HL-60/S4 (cell line): ENCODE measurements around the gene VSTM5.

Source experiments
- in situ Hi-C: fragments of 300-500 bp; cut with MboI; formaldehyde crosslinking; loops from 2 replicates; pipeline ENCODE4 v1.14.3; 2022; ENCODE audit warnings: low sequenced_read_pairs

The VSTM5 gene

DNA sequence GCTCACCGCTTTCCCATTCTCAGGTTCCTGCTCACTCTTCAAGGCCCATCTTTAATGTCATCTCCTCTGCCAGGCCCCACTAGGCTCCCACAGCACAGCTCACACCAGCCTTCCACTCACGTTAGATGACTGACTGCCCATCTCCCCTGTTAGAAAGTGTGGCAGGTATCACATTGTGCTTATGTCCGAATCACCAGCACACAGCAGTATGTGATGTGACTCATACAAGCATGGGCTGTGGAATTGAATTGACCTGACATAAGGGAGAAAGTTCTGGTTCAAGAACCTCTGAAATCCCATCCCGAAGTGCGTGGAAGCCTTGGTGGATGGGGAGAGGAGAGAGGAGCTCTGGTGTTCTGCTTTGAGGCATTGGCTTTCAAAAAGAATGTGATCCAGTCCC is 6.5 kb downstream of the VSTM5 start:
- in situ Hi-C loops = no loop called here

DNA sequence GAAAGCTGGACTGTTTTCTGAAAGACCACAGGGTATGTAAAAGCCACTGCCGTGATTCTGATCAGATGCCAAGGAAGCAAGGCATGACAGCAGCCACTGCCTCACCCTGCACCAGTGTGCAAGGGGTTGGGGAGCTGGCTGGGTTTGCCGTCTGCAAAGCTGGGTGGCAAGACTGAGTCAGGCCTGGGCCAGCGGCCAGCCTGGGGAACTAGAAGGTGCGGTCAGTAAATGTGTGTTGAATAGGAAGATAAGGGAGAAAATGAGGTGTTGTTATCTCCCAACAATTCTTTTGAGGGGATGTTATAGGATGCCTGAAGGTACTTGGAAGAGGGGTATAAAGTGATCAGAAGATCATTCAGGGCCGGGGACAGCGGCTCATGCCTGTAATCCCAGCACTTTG is 8.0 kb downstream of the VSTM5 start:
- in situ Hi-C loops = no loop called here

DNA sequence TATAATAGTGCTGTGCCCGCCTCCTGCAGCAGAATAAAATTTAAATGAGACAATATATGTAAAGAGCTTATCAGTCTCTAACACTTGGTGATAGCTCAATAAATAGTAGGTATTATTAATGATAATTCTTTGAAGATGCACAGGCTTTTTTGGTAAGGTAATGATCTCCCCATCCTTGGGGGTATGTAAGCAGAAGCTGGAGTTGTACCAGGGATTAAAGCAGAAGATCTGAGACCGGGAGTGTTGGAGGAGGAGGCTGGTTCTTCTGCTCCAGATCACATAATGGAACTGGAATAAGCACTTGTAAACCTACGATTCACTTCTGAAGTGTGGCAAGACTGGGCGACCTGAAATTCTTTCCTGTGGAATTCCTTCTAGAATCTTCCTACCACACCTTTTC is 8.4 kb downstream of the VSTM5 start:
- in situ Hi-C loops = no loop called here

DNA sequence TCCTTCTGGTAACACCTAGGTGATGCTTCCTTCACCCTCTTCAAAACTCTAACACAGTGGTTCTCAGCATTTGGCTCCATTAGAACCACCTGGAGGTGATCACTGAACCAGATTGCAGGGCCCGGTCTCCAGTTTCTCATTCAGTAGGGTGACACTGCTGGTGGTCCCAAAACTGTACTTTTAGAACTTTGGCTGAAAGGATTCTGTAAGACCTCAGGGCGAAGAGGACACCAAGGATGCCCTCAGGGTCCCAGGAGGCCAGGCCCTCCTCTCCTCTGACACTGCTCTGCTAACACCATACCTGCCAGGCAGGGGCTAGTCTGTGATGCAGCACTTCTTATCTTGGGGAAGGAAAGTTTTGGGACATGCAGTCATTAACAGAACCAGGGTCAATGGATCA is 9.0 kb downstream of the VSTM5 start:
- in situ Hi-C loops = no loop called here

DNA sequence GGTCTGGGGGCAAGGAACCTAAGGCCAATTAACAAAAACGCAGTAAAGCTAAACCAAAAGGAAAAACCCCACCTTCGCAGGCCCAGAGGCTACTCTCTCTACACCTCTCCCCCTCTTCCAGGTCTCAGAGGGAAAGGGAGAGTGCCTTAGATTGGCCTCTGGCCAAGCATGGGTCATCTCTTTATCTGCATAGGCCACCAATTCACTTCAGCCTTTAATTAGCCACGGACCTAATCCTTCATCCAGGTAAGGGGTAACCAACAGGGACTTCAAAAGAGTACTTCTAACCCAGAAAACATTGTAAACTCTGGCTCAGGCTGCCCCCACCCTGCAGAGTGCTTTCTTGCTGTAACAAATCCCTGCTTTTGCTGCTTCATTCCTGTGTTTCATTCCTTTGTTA is 9.4 kb downstream of the VSTM5 start:
- in situ Hi-C loops = no loop called here

DNA sequence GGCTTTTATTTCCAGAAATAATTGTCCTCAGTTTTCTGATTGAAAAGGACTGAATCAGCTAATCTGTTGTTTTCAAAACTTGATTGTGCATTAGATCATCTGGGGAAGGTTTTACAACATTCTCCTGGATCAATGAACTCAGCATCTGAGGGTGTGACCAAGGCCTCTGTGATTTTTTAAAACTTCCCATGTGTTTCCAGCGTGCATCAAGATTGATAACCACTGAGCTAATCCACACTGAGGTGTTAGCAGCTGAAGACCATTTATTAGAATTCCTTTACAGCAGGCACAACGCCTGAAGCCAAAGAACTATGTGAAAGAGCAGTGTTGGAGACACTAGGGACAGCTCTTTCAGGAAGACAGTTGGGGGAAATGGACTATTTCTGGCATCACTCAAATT is 10.2 kb downstream of the VSTM5 start:
- in situ Hi-C loops = no loop called here

DNA sequence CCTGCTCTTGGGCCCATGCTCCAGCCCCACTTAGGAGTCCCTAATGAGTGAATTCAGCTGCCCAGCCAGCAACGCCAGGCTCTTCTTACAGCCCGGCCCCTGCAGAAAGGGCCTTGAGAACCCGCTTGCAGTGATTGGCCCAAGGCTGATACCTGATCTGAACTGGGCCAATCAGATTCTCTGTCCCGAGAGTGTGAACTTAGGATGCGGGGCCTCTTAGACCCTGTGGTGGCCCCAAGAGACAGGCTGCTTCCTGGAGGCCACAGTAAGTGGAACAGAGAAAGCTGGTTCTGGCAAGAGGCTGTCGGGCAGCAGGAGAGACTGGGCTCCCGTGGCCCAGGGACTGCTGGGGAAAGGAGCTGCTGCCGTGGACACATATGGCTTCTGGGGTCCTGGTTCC is 11.5 kb downstream of the VSTM5 start:
- in situ Hi-C loops = no loop called here

DNA sequence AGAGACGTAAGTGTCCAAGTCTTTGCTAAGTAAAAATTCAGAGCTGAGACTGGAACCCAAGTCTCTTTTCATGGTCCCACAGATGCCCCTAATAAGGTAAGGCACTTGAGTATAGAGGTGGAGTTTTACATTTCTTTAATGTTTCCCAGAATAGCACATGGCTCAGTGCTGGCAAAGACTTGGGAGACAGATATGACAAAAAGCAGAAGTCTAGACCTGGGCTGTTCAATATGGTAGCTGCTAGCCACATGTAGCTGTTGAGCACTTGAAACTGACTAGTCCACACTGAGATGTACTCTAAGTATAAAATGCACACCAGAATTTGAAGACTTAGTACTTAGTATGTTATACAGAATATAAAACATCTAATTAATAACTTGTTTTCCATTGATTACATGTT is 17.6 kb downstream of the VSTM5 start:
- in situ Hi-C loops = no loop called here

DNA sequence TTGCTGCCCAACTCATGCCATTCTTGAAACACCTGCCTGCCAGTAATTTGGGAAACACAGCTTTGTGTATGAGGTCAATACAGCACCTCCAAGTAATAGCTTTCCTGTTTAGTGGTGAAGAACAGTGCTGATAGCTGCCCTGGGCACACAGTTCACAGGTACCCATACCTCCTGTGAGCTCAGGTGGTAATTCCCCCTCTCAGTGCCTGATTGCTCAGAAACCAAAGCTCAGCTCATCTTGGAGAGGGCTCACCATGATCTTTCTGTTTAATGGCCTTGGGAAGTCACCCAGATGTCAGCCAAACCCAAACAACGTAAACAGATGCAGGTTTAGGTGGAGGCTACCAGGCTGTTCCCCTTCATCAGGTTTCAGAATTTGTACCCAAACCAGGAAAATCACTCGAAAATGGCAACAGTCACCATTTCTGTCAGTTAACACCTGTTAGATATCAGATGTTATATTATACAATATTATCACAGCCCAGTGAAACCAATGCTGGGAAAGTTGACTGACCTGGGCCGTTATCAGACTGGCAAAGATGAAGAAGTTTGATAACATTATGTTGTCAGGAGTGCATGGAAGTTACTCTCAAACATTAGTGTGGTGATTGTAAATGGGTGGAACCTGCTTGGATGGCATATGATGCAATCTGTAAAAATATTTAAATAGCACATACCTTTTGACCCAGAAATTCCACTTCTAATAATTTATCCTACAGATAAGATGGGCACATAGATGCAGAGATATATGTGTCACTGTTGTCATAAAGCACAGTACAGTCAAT is 18.9 kb downstream of the VSTM5 start:
- in situ Hi-C loops = no loop called here

DNA sequence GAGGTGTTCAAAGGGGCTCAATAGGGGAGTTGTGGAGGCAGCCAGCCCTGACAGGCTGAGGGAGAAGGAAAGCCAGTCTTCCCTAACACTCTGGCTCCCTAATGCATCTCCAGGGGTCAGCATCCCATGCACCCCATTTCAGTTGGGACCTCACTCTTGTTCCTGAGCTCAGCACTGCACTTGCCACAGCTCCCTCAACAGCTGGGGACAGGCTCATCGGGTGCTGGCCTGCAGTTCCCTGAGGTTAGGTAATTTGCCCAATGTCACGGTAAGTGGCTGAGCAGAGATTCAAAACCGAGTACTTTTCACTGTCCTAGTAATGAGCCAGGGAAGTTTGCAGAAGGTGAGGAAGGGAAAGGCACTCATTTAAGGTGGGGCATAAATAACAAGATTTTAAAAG is 20.8 kb downstream of the VSTM5 start:
- in situ Hi-C loops = no loop called here

DNA sequence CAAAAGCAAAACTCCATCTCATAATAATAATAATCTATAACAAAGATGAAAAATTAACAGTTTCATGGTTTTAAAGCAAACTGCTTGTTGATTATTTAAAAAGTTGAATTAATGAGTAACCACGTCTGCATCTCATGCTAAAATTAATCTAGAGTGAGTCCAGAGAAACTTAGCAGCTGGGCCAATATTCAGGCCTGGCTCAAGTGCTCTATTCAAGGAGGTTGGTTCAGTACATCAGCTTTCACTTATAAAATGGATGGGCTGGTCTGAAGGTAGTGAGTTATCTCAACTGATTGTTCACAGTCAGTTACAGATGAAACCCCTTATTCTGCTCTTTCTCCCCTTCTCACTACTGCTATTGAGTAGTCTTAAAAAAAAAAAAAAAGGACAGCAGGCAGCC is 23.1 kb downstream of the VSTM5 start:
- in situ Hi-C loops = no loop called here

DNA sequence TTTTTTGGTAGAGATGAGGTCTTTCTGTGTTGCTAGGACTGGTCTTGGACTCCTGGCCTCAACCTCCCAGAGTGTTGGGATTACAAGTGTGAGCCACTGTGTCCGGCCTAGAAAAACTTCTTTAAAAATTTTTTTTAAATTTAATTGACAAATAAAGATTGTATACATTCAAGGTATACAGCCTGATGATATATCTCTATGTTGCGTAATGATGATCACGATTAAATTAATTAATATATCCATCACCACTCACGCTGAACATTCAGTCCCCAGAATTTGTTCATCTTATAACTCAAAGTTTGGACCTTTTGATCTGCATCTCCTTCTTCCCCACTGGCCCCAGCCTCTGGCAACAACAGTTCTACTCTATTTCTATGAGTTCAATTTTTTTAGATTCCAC is 27.2 kb downstream of the VSTM5 start:
- in situ Hi-C loops = no loop called here

DNA sequence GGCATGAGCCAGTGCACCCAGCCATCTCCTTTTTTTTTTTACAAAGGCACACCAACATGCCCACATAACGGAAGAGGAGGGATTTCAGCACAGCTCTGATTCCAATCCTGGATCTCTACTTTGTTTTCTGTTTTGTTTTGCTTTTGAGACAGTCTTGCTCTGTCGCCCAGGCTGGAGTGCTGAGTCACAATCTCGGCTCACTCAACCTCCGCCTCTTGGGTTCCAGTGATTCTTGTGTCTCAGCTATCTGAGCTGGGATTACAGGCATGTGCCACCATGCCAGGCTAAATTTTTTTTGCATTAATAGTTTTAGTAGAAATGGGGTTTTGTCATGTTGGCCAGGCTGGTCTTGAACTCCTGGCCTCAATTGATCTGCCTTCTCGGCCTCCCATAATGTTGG is 28.1 kb downstream of the VSTM5 start:
- in situ Hi-C loops = no loop called here

DNA sequence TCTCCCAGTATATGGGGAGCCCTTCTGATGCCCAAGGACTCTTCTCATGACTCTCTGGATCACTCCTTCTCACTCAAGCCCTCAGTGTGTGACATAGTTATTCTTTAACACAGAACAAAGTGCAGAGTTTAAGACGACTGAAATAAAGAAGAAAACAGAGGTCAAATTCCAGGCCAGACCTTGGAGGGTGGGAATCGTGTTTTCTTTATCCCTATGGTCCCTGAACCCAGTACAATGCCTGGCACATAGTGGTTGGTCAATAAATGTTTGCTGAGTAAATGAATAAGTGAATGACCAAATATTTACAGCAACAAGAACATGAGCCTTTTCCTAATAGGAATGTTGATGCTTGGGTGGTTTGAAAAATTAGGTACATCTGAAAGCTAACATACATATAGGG is 28.8 kb downstream of the VSTM5 start:
- in situ Hi-C loops = no loop called here

DNA sequence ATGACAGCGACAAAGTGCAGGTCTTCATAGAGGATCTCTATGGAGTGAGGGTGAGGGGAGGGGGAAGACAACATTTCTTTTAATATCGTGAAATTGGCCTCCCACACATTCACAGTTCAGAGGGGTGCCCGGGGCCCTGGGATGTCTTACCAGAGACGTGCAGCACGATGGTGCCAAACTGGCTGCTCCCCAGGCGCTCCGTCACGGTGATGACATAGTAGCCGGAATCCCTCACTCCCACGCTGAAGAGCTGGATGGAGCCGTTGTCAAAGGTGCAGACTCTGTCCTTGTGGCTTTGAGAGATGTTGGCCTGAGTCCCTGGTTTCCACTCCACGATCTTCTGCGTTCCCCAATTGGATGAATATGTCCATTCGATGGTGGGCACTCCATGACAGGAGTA is 29.6 kb downstream of the VSTM5 start:
- in situ Hi-C loops = no loop called here

DNA sequence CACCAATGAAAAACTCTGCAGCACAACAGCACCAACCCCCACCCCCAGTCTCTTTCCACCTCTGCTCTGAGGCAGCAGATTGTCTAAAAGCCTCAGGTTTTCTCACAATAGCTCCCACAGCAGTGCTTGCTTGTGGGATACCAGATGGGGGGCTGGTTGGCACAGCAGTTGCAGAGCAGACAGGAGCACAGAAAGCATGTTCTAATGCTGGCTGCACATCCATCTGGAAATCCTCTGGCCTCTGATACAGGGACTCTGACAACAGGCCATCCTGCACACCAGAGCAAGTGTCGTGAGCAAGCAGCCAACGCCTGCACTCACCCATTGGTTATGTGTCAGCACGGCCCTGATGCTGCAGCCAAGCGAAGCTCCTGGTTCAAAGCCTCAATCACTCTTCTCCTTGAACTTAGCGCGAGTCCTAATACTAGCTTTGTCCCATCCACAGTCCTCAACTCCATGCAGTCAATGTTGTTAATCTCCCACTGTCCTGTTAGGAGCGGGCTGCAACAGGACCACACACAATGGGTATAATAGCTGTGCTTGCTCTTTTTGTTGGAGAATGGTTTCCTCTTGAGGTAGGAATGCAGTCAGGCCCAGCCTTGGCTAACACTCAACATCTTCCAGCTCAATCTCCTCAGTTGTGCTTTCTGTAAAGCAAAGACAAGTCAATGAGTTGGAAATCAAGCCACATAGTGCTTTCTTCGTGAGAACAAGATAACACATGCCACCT is 30.3 kb downstream of the VSTM5 start:
- in situ Hi-C loops = no loop called here

DNA sequence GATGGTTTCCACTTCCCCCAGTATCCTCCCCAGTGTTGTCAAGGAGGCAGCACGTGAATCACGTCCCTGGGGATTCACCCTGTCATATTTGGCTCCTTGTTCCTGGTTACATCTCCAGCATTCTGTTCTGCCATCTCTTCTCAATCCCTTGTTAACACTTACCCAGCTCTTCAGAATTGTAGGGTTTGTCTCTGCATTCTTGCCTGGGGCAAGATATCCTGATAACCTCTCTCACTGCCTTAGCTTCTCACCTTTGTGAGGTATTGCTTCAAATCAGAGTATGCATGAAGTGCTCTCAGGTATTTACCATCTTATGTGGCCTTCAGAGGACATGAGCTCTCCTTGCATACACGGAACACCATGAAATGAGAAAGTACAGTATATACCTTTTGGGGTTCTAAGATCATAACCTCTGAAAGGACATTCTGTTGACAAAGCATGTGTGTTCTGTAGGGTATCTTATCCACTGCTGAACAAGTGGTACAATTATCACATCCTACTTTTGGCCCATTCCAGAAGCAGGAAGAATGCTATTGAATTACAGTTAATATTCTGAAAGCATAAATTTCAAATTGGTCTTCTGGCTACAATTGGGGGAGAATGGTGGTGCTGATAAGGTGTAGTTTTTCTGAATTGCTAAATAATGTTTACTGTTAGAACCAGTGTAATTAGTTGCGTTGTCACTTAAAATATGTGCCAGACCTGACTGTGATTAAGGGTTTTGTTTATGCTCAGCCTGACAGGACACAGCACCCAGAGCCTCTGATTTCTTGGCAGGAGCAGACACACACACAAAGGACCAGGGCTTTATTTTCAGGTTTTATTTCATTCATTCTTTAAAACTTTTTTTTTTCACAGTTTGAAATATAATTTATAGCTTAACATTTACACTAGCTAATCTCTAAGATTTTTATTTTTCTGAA is 32.7 kb downstream of the VSTM5 start:
- in situ Hi-C loops = no loop called here

DNA sequence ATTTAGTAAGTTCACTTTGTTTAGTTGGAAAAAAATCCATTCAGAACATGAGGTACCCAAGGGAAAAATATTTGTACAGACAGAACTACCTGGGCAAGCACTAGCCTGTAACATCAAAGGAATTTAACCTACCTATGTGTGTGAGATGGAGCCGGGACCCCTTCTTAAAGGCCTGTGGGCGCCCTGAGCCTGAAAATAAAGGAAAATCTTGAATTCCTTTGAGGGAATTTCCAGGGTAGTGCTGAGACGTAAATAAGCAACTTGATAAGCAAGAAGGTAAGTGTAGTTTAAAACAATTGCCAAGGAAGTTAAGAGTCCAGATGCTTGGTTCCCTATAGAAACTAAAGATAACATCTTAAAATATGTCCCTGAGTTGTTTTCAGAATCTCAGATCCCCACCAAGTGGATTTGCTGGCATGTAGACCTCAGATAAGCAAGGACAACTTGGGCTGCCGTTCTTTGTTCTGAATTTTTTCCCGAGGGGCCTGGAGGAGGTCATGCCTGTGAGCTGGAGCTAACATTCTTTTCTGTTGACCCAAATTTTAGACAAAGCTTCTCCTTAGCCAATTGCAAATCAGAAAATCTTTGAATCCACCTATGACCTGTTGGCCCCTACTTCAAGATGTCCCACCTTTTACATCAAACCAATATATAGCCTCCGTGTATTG is 35.3 kb downstream of the VSTM5 start:
- in situ Hi-C loops = no loop called here

DNA sequence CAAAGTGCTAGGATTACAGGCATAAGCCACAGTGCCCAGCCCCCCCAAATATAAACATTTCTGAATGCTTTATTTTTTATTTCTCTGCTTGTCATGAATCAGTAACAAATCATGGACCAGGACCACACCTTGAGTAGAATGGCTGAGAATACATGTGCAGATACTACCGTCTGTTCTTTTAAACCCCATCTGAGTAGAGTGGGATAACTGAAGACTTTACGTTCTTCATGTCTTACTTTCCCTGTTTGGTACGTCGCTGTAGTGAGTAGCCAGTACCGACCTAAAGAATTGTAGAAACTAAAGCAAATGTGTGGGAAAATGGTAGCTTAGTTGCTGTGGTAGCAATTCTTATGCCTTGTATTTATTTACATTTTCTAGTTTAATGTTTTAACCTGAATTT is 36.4 kb downstream of the VSTM5 start:
- in situ Hi-C loops = no loop called here

DNA sequence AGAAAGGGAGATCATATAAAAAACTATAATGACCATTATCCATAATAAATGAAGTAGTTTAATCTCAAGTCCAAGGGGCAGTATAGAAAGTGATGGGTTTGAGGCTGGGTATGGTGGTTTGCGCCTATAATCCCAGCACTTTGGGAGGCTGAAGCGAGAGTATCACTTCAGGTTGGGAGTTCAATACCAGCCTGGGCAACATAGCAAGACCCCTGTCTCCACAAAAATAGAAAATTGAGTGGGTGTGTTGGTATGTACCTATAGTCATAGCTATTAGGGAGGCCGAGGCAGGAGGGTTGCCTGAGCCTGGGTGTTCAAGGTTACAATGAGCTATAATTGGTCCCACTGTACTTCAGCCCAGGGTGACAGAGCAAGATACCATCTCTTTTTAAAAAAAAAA is 42.4 kb downstream of the VSTM5 start:
- in situ Hi-C loops = no loop called here

DNA sequence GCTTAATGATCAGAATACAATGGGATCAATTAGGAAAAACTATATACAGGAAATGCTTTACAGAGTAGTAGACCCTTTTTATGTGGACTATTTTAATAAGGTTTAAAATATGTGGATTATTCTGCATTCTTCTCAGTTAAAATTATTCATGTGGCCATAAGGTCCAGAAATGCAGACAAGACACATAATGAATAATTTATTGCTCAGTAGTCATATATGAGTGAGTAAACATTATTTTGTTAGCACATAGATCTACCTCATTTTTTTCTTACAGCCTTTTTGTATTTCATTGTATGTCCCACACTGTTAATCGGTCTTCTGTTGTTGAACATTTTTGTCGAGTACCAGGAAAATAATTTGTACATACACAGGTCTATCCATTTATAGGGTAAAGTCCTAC is 45.5 kb downstream of the VSTM5 start:
- in situ Hi-C loops = no loop called here
